HL-60 (cell line): ENCODE measurements around the gene ANGPTL2.
"Not testable (repeated sequence)": the region's sequence is repeated elsewhere in the genome, so short reads cannot be mapped to it uniquely, and the experiment has no call there.

Source experiments
- CTCF ChIP-seq: IDR thresholded peaks from one replicate; pipeline ENCODE4 v1.5.1; 2011; ENCODE audit warnings: low read length, control low read depth, inconsistent platforms; ENCODE audit not compliant: insufficient read depth
- POLR2AphosphoS5 ChIP-seq: IDR thresholded peaks from 2 replicates; pipeline ENCODE4 v1.6.1; 2012; ENCODE audit warnings: low read depth
- SPI1 ChIP-seq: IDR thresholded peaks from 2 replicates; pipeline ENCODE4 v1.6.1; 2012; ENCODE audit warnings: low read depth, mild to moderate bottlenecking, borderline replicate concordance

GRCh38 chr9:127171348-127171747, 48.9 kb upstream of the ANGPTL2 start:
- TF ChIP-seq POLR2AphosphoS5, CTCF, SPI1: not testable (repeated sequence)
